Naive thymus-derived CD4-positive, alpha-beta T cell (primary cell): ENCODE data around the gene PBX3. TPM values are rescaled to one million over a fixed set of nuclear protein-coding genes. Genes with fewer than 3 reads are reported as not detected.

Experiments used
- ATAC-seq: fragments of 150-1000 bp; cut with Tn5 transposase; 2 replicates; pipeline ENCODE4 v1.10.0; 2021; ENCODE audit warnings: mild to moderate bottlenecking, moderate library complexity
- CTCF ChIA-PET: fragments of 350-600 bp; sonication (Branson Sonifier 250); formaldehyde crosslinking; loops from one replicate; lab custom pipeline; 2021; ENCODE audit warnings: antibody characterized with exemption; lab: Charles Lee
- POLR2A ChIA-PET: fragments of 350-600 bp; sonication (Branson Sonifier 250); formaldehyde crosslinking; loops from one replicate; lab custom pipeline; 2021; ENCODE audit warnings: antibody characterized with exemption, inconsistent platforms; lab: Charles Lee
- DNase-seq, 9 donors: peaks; one replicate each; pipeline versions ENCODE4 v3.0.0 to v3.0.0-alpha.2; 2020 to 2022; ENCODE audit warnings: mixed read lengths in 1 of 9
- H3K27ac ChIP-seq: one replicate; pipeline ENCODE4 v1.7.0; 2013; ENCODE audit warnings: mild to moderate bottlenecking, low read depth, low read length, moderate library complexity
- H3K27me3 ChIP-seq, 2 donors: one replicate each; pipeline ENCODE4 v1.7.0; 2013; ENCODE audit warnings: low read length in 2 of 2, mild to moderate bottlenecking in 2 of 2, moderate library complexity in 2 of 2; ENCODE audit not compliant: control insufficient read depth in 2 of 2, insufficient read depth in 2 of 2
- H3K36me3 ChIP-seq, 3 experiments: 1 replicate in 2 of 3; 2 replicates in 1 of 3; pipeline ENCODE4 v1.7.0; 2013; ENCODE audit warnings: low read length in 3 of 3, mild to moderate bottlenecking in 3 of 3, moderate library complexity in 1 of 3; ENCODE audit not compliant: insufficient read depth in 3 of 3, control insufficient read depth in 2 of 3
- H3K4me1 ChIP-seq, 2 donors: one replicate each; pipeline ENCODE4 v1.7.0; 2013; ENCODE audit warnings: low read length in 2 of 2, mild to moderate bottlenecking in 2 of 2, moderate library complexity in 1 of 2; ENCODE audit not compliant: control insufficient read depth in 2 of 2, insufficient read depth in 2 of 2
- H3K4me3 ChIP-seq: 2 replicates; pipeline ENCODE4 v1.7.0; 2013; ENCODE audit warnings: mild to moderate bottlenecking, low read length
- H3K9me3 ChIP-seq, 3 experiments: 1 replicate in 2 of 3; 2 replicates in 1 of 3; pipeline ENCODE4 v1.7.0; 2013; ENCODE audit warnings: low read length in 3 of 3; ENCODE audit not compliant: control insufficient read depth in 2 of 3
- H3K27ac Mint-ChIP-seq, 9 donors: one replicate each; pipeline ENCODE4 v1.8.0; 2020 to 2022; ENCODE audit warnings: mixed read lengths in 9 of 9, mild to moderate bottlenecking in 8 of 9, moderate library complexity in 5 of 9, inconsistent platforms in 2 of 9
- H3K27me3 Mint-ChIP-seq, 5 donors: one replicate each; pipeline ENCODE4 v1.8.0; 2021 to 2022; ENCODE audit warnings: mixed read lengths in 5 of 5, mild to moderate bottlenecking in 1 of 5
- H3K36me3 Mint-ChIP-seq, 5 donors: one replicate each; pipeline ENCODE4 v1.8.0; 2020 to 2022; ENCODE audit warnings: mixed read lengths in 5 of 5, mild to moderate bottlenecking in 3 of 5, inconsistent platforms in 1 of 5
- H3K4me1 Mint-ChIP-seq, 7 donors: one replicate each; pipeline ENCODE4 v1.8.0; 2020 to 2022; ENCODE audit warnings: mixed read lengths in 7 of 7, mild to moderate bottlenecking in 3 of 7, inconsistent platforms in 1 of 7
- H3K4me3 Mint-ChIP-seq, 10 donors: one replicate each; pipeline ENCODE4 v1.8.0; 2020 to 2022; ENCODE audit warnings: mild to moderate bottlenecking in 10 of 10, mixed read lengths in 10 of 10, moderate library complexity in 6 of 10, inconsistent platforms in 2 of 10
- H3K9me3 Mint-ChIP-seq, 11 donors: one replicate each; pipeline ENCODE4 v1.8.0; 2020 to 2022; ENCODE audit warnings: mixed read lengths in 11 of 11, mild to moderate bottlenecking in 4 of 11, inconsistent platforms in 1 of 11, moderate library complexity in 1 of 11
- intact Hi-C, 2 donors: fragments of 100-400 bp; cut with micrococcal nuclease; formaldehyde crosslinking; loops; one replicate each; pipeline ENCODE4 v1.15.1; 2023
- polyA plus RNA-seq, 2 donors: library from polyadenylated mRNA; unstranded; fragments of 300-500 nt; fragmentation: Illumina TruSeq; gene quantifications; one replicate each; pipeline ENCODE4 v1.2.3, GENCODE V29; 2021
- total RNA-seq, 6 experiments: library from RNA in 5 of 6; stranded (reverse) in 5 of 6; gene quantifications; 1 replicate in 5 of 6; 2 replicates in 1 of 6; pipeline ENCODE4 v1.2.3 and lab custom pipeline; 2021 to 2026

PBX3 gene
- total and polyA plus RNA-seq, 7 experiments from 2014 or later = 3.6 to 38.1 (median 18.9) TPM

DNA sequence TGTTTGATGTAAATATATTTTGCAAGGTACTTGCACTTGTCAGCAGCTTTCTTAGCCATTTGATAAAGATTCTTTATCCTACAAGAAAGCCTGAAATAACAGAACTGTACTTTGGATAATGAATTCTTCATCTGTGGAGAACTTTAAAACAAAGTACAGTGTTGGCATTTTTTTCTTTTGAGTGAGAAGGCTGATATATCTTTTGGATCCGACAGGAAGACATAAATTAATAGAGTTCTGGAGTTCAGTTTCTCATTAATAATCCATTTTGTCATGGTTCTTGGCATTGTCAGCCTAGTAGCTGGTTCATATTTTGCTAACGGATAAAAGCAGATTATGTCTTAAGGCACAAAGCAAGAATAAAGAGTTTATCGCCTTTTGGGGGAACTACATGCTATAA lies 17.0 kb downstream of the PBX3 start:
- Mint-ChIP-seq H3K4me3 (no peak overlapping the region), H3K4me1 (peaks cover 5 to 37% (median 20%) of the 10 kb centered on the region in 7 donors), H3K9me3 (no peaks in the 10 kb centered on the region), H3K27me3 (no peaks in the 10 kb centered on the region), H3K27ac (no peak overlapping the region), H3K36me3 (peaks cover 0 to 5% (median 0%) of the 10 kb centered on the region in 5 donors)
- ChIA-PET CTCF (interaction anchor here (0.6 kb wide), 1 partner anchor 156 kb away, joined by 3 read pairs; no protein-coding TSS in a partner anchor), POLR2A (no interaction called here)
- H3K27me3 ChIP-seq = no peaks in the 10 kb centered on the region
- no peaks in the 10 kb centered on the region for H3K9me3 ChIP-seq
- intact Hi-C loops = no loop called here
- no peak overlapping the region for H3K27ac ChIP-seq
- H3K4me3 ChIP-seq = no peak overlapping the region
- DNase-seq (no peak), ATAC-seq (no peak)
- H3K4me1 ChIP-seq = no peaks in the 10 kb centered on the region
- no peaks in the 10 kb centered on the region for H3K36me3 ChIP-seq

DNA sequence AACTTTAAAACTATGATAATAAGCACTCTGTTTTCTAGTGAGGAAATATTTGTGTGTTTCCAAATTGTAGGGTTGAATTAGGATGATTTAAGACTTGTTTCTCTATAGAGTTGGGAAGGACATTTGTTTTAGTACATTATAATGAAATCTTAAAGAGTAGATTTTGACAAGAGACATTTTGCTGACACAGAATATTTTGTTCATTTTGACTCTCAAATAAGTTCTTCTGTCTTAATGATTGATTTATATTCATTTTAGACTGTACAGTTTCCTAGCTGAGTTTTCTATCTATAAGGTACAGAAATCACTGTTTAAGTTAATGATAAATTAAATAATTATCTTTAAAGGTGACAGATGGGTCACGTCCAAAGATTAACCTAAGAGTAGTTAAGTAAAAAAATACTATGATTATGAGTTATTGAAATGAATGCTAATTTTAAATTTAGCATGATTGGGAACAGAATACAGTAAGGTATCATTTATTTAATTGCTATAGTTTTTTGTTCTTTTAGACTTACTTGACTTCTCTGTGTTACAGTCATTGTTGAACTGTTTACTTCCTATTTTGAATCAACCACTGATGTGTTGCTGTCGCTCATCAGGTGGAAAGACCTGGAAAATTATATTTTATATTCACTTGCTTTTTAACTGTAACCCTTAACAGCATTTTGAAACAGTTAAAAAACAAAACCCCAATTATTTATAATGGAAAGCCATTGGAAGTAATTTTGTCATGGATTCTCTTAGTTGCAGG lies 19.5 kb downstream of the PBX3 start:
- Histone ChIP-seq H3K4me1 (no peaks in the 10 kb centered on the region), H3K36me3 (no peaks in the 10 kb centered on the region), H3K4me3 (no peak overlapping the region), H3K27me3 (no peaks in the 10 kb centered on the region), H3K9me3 (no peaks in the 10 kb centered on the region), H3K27ac (no peak overlapping the region)
- Mint-ChIP-seq H3K4me1 (peaks cover 5 to 24% (median 11%) of the 10 kb centered on the region in 7 donors), H3K9me3 (no peaks in the 10 kb centered on the region), H3K36me3 (peaks cover 0 to 5% (median 0%) of the 10 kb centered on the region in 5 donors), H3K27ac (no peak overlapping the region), H3K4me3 (no peak overlapping the region), H3K27me3 (no peaks in the 10 kb centered on the region)
- ATAC-seq = no peak
- POLR2A ChIA-PET = no interaction called here
- intact Hi-C loops = loop anchor here in 1 of 2 donors (1.0 kb wide), 1 partner anchor 16 kb away; no protein-coding TSS in a partner anchor
- CTCF ChIA-PET = no interaction called here
- DNase-seq = no peak

DNA sequence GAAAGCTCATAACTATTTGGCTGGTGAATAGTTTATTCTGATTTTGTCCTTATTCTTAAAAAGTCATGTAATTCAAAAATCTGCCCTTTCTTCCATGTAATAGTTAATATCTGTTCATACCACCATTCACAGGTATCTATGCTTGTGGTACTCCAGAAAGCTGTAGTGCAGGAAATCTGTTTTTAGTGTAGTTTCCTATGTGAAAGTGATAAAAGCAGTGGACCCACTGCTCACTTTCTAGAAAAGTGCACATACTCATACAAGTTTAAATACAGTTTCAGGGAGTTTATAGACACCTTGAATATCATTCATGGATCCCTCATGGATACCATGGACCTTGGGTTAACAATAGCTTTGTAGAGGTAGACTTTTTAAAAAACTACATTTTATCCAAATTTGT lies 20.2 kb downstream of the PBX3 start:
- peaks cover 0 to 5% (median 0%) of the 10 kb centered on the region in 5 donors for H3K36me3 Mint-ChIP-seq
- no peak for ATAC-seq
- ChIA-PET CTCF (no interaction called here), POLR2A (no interaction called here)
- H3K4me1 Mint-ChIP-seq = peaks cover 5 to 22% (median 10%) of the 10 kb centered on the region in 7 donors
- Histone ChIP-seq H3K36me3 (no peaks in the 10 kb centered on the region), H3K9me3 (no peaks in the 10 kb centered on the region), H3K27me3 (no peaks in the 10 kb centered on the region), H3K27ac (no peak overlapping the region), H3K4me1 (no peaks in the 10 kb centered on the region), H3K4me3 (no peak overlapping the region)
- no peaks in the 10 kb centered on the region for H3K9me3 Mint-ChIP-seq
- no peak overlapping the region for H3K27ac Mint-ChIP-seq
- DNase-seq = no peak
- intact Hi-C loops = no loop called here
- H3K4me3 Mint-ChIP-seq = no peak overlapping the region
- H3K27me3 Mint-ChIP-seq = no peaks in the 10 kb centered on the region

DNA sequence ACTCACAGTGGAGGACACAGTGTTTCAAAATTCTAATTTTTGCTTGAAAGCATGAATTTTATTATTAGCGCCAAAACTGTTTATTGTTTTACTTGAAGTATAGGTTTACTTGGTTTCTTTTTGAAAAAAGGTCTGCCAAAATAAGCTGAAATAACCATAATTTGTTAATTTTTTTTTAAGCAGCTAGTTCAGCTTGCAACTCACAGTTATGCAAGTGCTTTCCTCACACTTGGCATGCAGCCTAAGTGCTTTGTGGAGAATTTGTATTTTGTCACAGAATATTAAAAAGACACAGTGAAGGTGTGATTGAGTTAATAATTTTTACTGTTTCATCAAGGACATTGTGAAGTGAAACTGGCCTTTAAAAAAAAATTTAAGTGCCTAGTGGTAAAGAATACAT lies 21.6 kb downstream of the PBX3 start:
- H3K27me3 ChIP-seq = no peaks in the 10 kb centered on the region
- Mint-ChIP-seq H3K27ac (no peak overlapping the region), H3K4me3 (no peak overlapping the region), H3K27me3 (no peaks in the 10 kb centered on the region), H3K9me3 (no peaks in the 10 kb centered on the region), H3K4me1 (peaks cover 5 to 14% (median 8%) of the 10 kb centered on the region in 7 donors), H3K36me3 (peaks cover 0 to 5% (median 0%) of the 10 kb centered on the region in 5 donors)
- POLR2A ChIA-PET = interaction anchor here (0.7 kb wide), 1 partner anchor 247 kb away, joined by 3 read pairs; no protein-coding TSS in a partner anchor
- no peaks in the 10 kb centered on the region for H3K9me3 ChIP-seq
- no peak overlapping the region for H3K27ac ChIP-seq
- H3K36me3 ChIP-seq = no peaks in the 10 kb centered on the region
- DNase-seq = no peak
- no peak for ATAC-seq
- no peak overlapping the region for H3K4me3 ChIP-seq
- no peaks in the 10 kb centered on the region for H3K4me1 ChIP-seq
- intact Hi-C loops = no loop called here
- CTCF ChIA-PET = no interaction called here

DNA sequence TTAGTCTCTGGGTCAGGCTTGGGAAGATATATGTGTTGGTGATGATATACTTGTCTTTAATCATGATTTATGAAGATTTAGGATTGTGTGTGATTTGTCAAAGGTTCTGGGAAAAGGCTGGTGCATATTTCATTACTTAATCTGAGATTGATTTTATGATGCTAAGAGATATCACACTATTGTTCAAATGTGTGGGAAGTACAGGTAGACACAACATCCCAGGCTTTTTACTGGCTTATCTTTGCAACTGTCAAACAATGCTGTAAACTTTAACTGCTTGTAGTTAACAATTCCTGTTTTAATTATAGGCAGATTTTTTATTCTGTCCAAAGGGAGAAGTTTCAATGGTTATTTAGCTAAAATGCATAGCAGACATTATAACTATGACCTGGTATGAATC lies 23.9 kb downstream of the PBX3 start:
- Histone ChIP-seq H3K4me1 (no peaks in the 10 kb centered on the region), H3K36me3 (no peaks in the 10 kb centered on the region), H3K4me3 (no peak overlapping the region), H3K27ac (no peak overlapping the region), H3K27me3 (no peaks in the 10 kb centered on the region), H3K9me3 (no peaks in the 10 kb centered on the region)
- ChIA-PET POLR2A (no interaction called here), CTCF (no interaction called here)
- Mint-ChIP-seq H3K27ac (no peak overlapping the region), H3K4me3 (no peak overlapping the region), H3K36me3 (peaks cover 0 to 15% (median 8%) of the 10 kb centered on the region in 5 donors), H3K4me1 (peaks cover 4 to 11% (median 6%) of the 10 kb centered on the region in 7 donors), H3K9me3 (peaks cover 0 to 5% (median 0%) of the 10 kb centered on the region in 11 donors), H3K27me3 (no peaks in the 10 kb centered on the region)
- intact Hi-C loops = no loop called here
- ATAC-seq (no peak), DNase-seq (no peak)

DNA sequence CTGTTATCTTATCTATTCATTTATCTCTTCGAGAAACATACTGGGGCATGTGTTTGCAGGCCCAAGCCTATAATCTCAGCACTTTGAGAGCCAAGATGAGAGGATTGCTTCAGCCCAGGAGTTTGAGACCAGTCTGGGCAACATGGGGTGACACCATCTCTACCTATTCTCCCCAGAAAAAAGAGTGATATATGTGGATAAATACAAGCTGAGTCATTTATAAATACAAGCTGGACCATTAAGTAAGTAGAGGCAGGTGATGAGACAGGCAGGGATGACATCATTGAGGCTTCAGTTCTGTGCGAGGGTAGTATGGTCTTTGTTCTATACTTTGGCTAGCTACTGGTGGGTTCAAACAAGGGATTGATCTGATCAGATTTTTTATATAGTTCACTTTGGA lies 25.6 kb downstream of the PBX3 start:
- Histone ChIP-seq H3K36me3 (no peaks in the 10 kb centered on the region), H3K27ac (no peak overlapping the region), H3K4me1 (no peaks in the 10 kb centered on the region), H3K9me3 (no peaks in the 10 kb centered on the region), H3K4me3 (no peak overlapping the region), H3K27me3 (no peaks in the 10 kb centered on the region)
- CTCF ChIA-PET = no interaction called here
- ATAC-seq (no peak), DNase-seq (no peak)
- H3K36me3 Mint-ChIP-seq = peaks cover 0 to 16% (median 8%) of the 10 kb centered on the region in 5 donors
- intact Hi-C loops = no loop called here
- POLR2A ChIA-PET = no interaction called here
- no peak overlapping the region for H3K4me3 Mint-ChIP-seq
- H3K27ac Mint-ChIP-seq = no peak overlapping the region
- no peaks in the 10 kb centered on the region for H3K27me3 Mint-ChIP-seq
- peaks cover 0 to 10% (median 4%) of the 10 kb centered on the region in 7 donors for H3K4me1 Mint-ChIP-seq
- H3K9me3 Mint-ChIP-seq = peaks cover 0 to 5% (median 0%) of the 10 kb centered on the region in 11 donors

DNA sequence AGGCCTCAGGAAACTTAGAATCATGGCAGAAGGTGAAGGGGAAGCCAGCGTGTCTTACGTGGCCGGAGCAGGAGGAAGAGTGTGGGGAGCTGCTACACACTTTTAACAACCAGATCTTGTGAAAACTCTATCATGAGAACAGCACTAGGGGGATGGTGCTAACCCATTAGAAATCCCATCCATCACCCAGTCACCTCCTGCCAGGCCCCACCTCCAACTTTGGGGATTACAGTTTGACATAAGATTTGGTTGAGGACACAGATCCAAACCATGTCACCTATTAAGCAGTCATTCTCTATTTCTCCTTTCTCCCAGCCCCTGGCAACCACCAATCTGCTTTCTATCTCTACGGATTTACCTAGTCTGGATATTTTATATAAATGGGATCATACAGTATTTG lies 26.9 kb downstream of the PBX3 start:
- ChIA-PET CTCF (interaction anchor here (0.6 kb wide), 1 partner anchor 27 kb away, joined by 6 read pairs; no protein-coding TSS in a partner anchor), POLR2A (no interaction called here)
- H3K27ac Mint-ChIP-seq = no peak overlapping the region
- Histone ChIP-seq H3K4me3 (no peak overlapping the region), H3K4me1 (no peaks in the 10 kb centered on the region), H3K9me3 (no peaks in the 10 kb centered on the region), H3K27ac (no peak overlapping the region), H3K27me3 (no peaks in the 10 kb centered on the region), H3K36me3 (no peaks in the 10 kb centered on the region)
- intact Hi-C loops = no loop called here
- no peak overlapping the region for H3K4me3 Mint-ChIP-seq
- H3K4me1 Mint-ChIP-seq = peaks cover 0 to 10% (median 4%) of the 10 kb centered on the region in 7 donors
- no peaks in the 10 kb centered on the region for H3K27me3 Mint-ChIP-seq
- peaks cover 0 to 16% (median 8%) of the 10 kb centered on the region in 5 donors for H3K36me3 Mint-ChIP-seq
- DNase-seq (no peak), ATAC-seq (no peak)
- peaks cover 0 to 5% (median 0%) of the 10 kb centered on the region in 11 donors for H3K9me3 Mint-ChIP-seq
